MM.1S (cell line): ENCODE measurements around the gene CDC42EP2.

Experiments
- DNase-seq: peaks from one replicate; pipeline ENCODE4 v3.0.0-alpha.2; 2015
- H2AFZ ChIP-seq: fragments of 300-600 bp; sonication (generic); 2 replicates; pipeline ENCODE4 v1.6.0; 2016; ENCODE audit warnings: antibody characterized with exemption, low read length
- H3F3A ChIP-seq: fragments of 300-600 bp; sonication (generic); 2 replicates; pipeline ENCODE4 v1.6.1; 2016; ENCODE audit warnings: mild to moderate bottlenecking, antibody characterized with exemption, low read length, moderate library complexity, mixed read lengths; ENCODE audit not compliant: insufficient read depth
- H3K27ac ChIP-seq: fragments of 300-600 bp; sonication (generic); 2 replicates; pipeline ENCODE4 v1.5.1; 2016; ENCODE audit warnings: mild to moderate bottlenecking, low read length
- H3K27me3 ChIP-seq: fragments of 300-600 bp; sonication (generic); replicated peaks from 2 replicates; pipeline ENCODE4 v1.6.0; 2016; ENCODE audit warnings: low read length; ENCODE audit not compliant: insufficient read depth
- H3K36me3 ChIP-seq: fragments of 300-600 bp; sonication (generic); replicated peaks from 2 replicates; pipeline ENCODE4 v1.6.1; 2016; ENCODE audit warnings: mild to moderate bottlenecking, low read length, mixed read lengths; ENCODE audit not compliant: insufficient read depth
- H3K4me1 ChIP-seq: fragments of 300-600 bp; sonication (generic); 2 replicates; pipeline ENCODE4 v1.6.1; 2016; ENCODE audit warnings: low read length, mixed read lengths
- H3K4me2 ChIP-seq: fragments of 300-600 bp; sonication (generic); 2 replicates; pipeline ENCODE4 v1.6.0; 2016; ENCODE audit warnings: low read depth, low read length
- H3K4me3 ChIP-seq: fragments of 300-600 bp; sonication (generic); 2 replicates; pipeline ENCODE4 v1.5.1; 2016; ENCODE audit warnings: low read length, mixed read lengths
- H3K79me2 ChIP-seq: fragments of 300-600 bp; sonication (generic); 2 replicates; pipeline ENCODE4 v1.6.1; 2016; ENCODE audit warnings: mixed run types, low read length, mixed read lengths
- H3K9ac ChIP-seq: fragments of 300-600 bp; sonication (generic); 2 replicates; pipeline ENCODE4 v1.6.1; 2016; ENCODE audit warnings: low read length, mixed read lengths
- H3K9me2 ChIP-seq: fragments of 300-600 bp; sonication (generic); replicated peaks from 2 replicates; pipeline ENCODE4 v1.6.1; 2016; ENCODE audit warnings: mild to moderate bottlenecking, low read length, mixed read lengths; ENCODE audit not compliant: insufficient read depth
- H3K9me3 ChIP-seq: fragments of 300-600 bp; sonication (generic); replicated peaks from 2 replicates; pipeline ENCODE4 v1.6.1; 2016; ENCODE audit warnings: mild to moderate bottlenecking, low read length, mixed read lengths; ENCODE audit not compliant: insufficient read depth
- H4K20me1 ChIP-seq: fragments of 300-600 bp; sonication (generic); 2 replicates; pipeline ENCODE4 v1.6.1; 2016; ENCODE audit warnings: mild to moderate bottlenecking, low read length, moderate library complexity, mixed read lengths; ENCODE audit not compliant: insufficient read depth
- CTCF ChIP-seq: fragments of 300-600 bp; sonication (generic); IDR thresholded peaks from 2 replicates; pipeline ENCODE4 v1.5.1; 2016; ENCODE audit warnings: antibody characterized with exemption, low read length, mixed read lengths
- EZH2 ChIP-seq: fragments of 300-600 bp; sonication (generic); optimal IDR thresholded peaks from 2 replicates; pipeline ENCODE3; 2017; ENCODE audit warnings: low read depth, mild to moderate bottlenecking, antibody characterized with exemption, low read length, mixed read lengths
- EZH2phosphoT487 ChIP-seq: fragments of 300-600 bp; sonication (generic); IDR thresholded peaks from 2 replicates; pipeline ENCODE4 v1.6.1; 2018; ENCODE audit warnings: antibody characterized with exemption, low read length

CDC42EP2 gene

GRCh38 chr11:65353900-65354264 lies 39.2 kb downstream of the CDC42EP2 start:
- Histone ChIP-seq H3K9ac (peak overlapping the region; percentile 19; the same call in 1 of the 2 replicates), H3K27ac (no peak overlapping the region), H3K27me3 (no peaks in the 10 kb centered on the region), H3K79me2 (no peaks in the 10 kb centered on the region), H3K4me3 (peak overlapping the region; percentile 58), H3K4me2 (peak overlapping the region; percentile 74), H3K9me3 (no peaks in the 10 kb centered on the region), H2AFZ (peak overlapping the region; percentile 61; the same call in 1 of the 2 replicates), H3K4me1 (peaks cover 11% of the 10 kb centered on the region; the same call in 1 of the 2 replicates), H4K20me1 (no peaks in the 10 kb centered on the region), H3K36me3 (no peaks in the 10 kb centered on the region), H3K9me2 (no peaks in the 10 kb centered on the region), H3F3A (peaks cover 18% of the 10 kb centered on the region)
- TF ChIP-seq EZH2, result no peak
- TF ChIP-seq CTCF, result no peak
- no peak for TF ChIP-seq EZH2phosphoT487
- DNase-seq, result no peak

- Histone ChIP-seq H3K9me2 (no peaks in the 10 kb centered on the region), H4K20me1 (no peaks in the 10 kb centered on the region), H3K27ac (no peak within 1 kb of the TSS; the same call in 1 of the 2 replicates), H3K9ac (peak within 1 kb of the TSS; percentile 68), H3K9me3 (no peaks in the 10 kb centered on the region), H3K79me2 (no peaks in the 10 kb centered on the region), H3K4me1 (peaks cover 11% of the 10 kb centered on the region; the same call in 1 of the 2 replicates), H3K4me3 (peak within 1 kb of the TSS; percentile 74), H3K4me2 (peak within 1 kb of the TSS; percentile 91), H3K36me3 (no peaks in the 10 kb centered on the region), H3K27me3 (no peaks in the 10 kb centered on the region), H2AFZ (peak within 1 kb of the TSS; percentile 80), H3F3A (peaks cover 16% of the 10 kb centered on the region)
- TF ChIP-seq EZH2phosphoT487 (no peak), CTCF (no peak), EZH2 (no peak)
- DNase-seq, result peak; percentile 97
These were observed 39.8 kb downstream of the CDC42EP2 start, which contains the start of gene TIGD3 for GRCh38 chr11:65354265-65355012. Gene TIGD3, plus strand, starts transcription at chr11:65354751. Its CDS starts 1,058 bp downstream, at chr11:65355809.

- Histone ChIP-seq H3K9ac (peak overlapping the region; percentile 68), H4K20me1 (no peaks in the 10 kb centered on the region), H3K9me2 (no peaks in the 10 kb centered on the region), H3K27ac (no peak overlapping the region; the same call in 1 of the 2 replicates), H3K4me1 (peaks cover 11% of the 10 kb centered on the region; the same call in 1 of the 2 replicates), H2AFZ (peak overlapping the region; percentile 80), H3F3A (peaks cover 16% of the 10 kb centered on the region), H3K27me3 (no peaks in the 10 kb centered on the region), H3K4me3 (peak overlapping the region; percentile 74), H3K36me3 (no peaks in the 10 kb centered on the region), H3K79me2 (no peaks in the 10 kb centered on the region), H3K4me2 (peak overlapping the region; percentile 91), H3K9me3 (no peaks in the 10 kb centered on the region)
- TF ChIP-seq EZH2, result no peak
- TF ChIP-seq EZH2phosphoT487, result no peak
- no peak for TF ChIP-seq CTCF
- DNase-seq, result peak; percentile 59
These were observed 40.5 kb downstream of the CDC42EP2 start for GRCh38 chr11:65355013-65355775.
